HepG2 (cell line): ENCODE measurements around the gene PODXL. TPM values are rescaled to one million over a fixed set of nuclear protein-coding genes. Genes with fewer than 3 reads are reported as not detected.

Experiments used
- ATAC-seq: fragments of 200-7000 bp; cut with Tn5 transposase; 3 replicates; pipeline ENCODE4 v1.9.1; 2020; ENCODE audit warnings: mild to moderate bottlenecking, moderate library complexity
- BruUV-seq: library from RNA; stranded (reverse); fragments of 400-500 nt; replicated peaks from 2 replicates; lab custom pipeline; 2021; lab: Mats Ljungman, UMichigan
- CTCF ChIA-PET: fragments of 300-600 bp; formaldehyde crosslinking; extraction: SDS; loops from one replicate; lab custom pipeline; 2021; ENCODE audit warnings: low total read pairs, inconsistent platforms, low intra/inter-chr PET ratio; lab: Yijun Ruan, JAX
- POLR2A ChIA-PET: fragments of 350-600 bp; sonication (Branson Sonifier 250); formaldehyde crosslinking; loops from one replicate; lab custom pipeline; 2020; ENCODE audit warnings: antibody characterized with exemption, inconsistent platforms; lab: Yijun Ruan, JAX
- DNase-seq: peaks from one replicate; pipeline ENCODE4 v3.0.0-alpha.2; 2015; ENCODE audit warnings: low spot score
- FAIRE-seq: peaks from 3 replicates; lab custom pipeline; 2011; peaks lifted over from hg19 to GRCh38; lab: Jason Lieb, UNC
- H2AFZ ChIP-seq: one replicate; pipeline ENCODE4 v1.6.1; 2011; ENCODE audit warnings: low read length, inconsistent platforms
- H3K27ac ChIP-seq: fragments of 300-600 bp; 3 replicates; pipeline ENCODE4 v1.8.0; 2011; ENCODE audit warnings: mixed run types, mild to moderate bottlenecking, mixed read lengths, low read length, inconsistent platforms; ENCODE audit not compliant: insufficient read depth; ENCODE audit errors: extremely low read length
- H3K27me3 ChIP-seq, 2 experiments: fragments of 200-600 bp in 1 of 2; 2 replicates in 1 of 2; 3 replicates in 1 of 2; pipeline versions ENCODE4 v1.6.0 to v1.8.0; 2011; ENCODE audit warnings: low read length in 2 of 2, mild to moderate bottlenecking in 2 of 2, moderate library complexity in 2 of 2, inconsistent platforms in 1 of 2; ENCODE audit not compliant: insufficient read depth in 2 of 2, control insufficient read depth in 1 of 2
- H3K36me3 ChIP-seq, 2 experiments: fragments of 200-600 bp in 1 of 2; replicated peaks in 1 of 2; 2 replicates in 1 of 2; 3 replicates in 1 of 2; pipeline versions ENCODE4 v1.5.1 to v1.8.0; 2011; ENCODE audit warnings: low read length in 2 of 2, inconsistent platforms in 1 of 2; ENCODE audit not compliant: insufficient read depth in 2 of 2, control insufficient read depth in 1 of 2
- H3K4me1 ChIP-seq: 2 replicates; pipeline ENCODE4 v1.5.1; 2012; ENCODE audit warnings: low read length, inconsistent platforms; ENCODE audit not compliant: insufficient read depth
- H3K4me2 ChIP-seq: 2 replicates; pipeline ENCODE4 v1.6.0; 2011; ENCODE audit warnings: low read depth, low read length, inconsistent platforms
- H3K4me3 ChIP-seq, 3 experiments: fragments of 200-600 bp in 1 of 3; sonication (generic), shearing (Covaris generic) in 1 of 3; replicated peaks in 1 of 3; 2 replicates each; pipeline ENCODE4 v1.5.1; 2011 to 2016; ENCODE audit warnings: low read length in 3 of 3, inconsistent platforms in 2 of 3, low read depth in 2 of 3, mild to moderate bottlenecking in 2 of 3, control low read depth in 1 of 3, mixed read lengths in 1 of 3; ENCODE audit not compliant: insufficient read depth in 1 of 3
- H3K79me2 ChIP-seq: one replicate; pipeline ENCODE4 v1.6.1; 2011; ENCODE audit warnings: low read length, inconsistent platforms; ENCODE audit not compliant: insufficient read depth
- H3K9ac ChIP-seq: 2 replicates; pipeline ENCODE4 v1.6.0; 2011; ENCODE audit warnings: mild to moderate bottlenecking, low read depth, low read length, inconsistent platforms; ENCODE audit not compliant: insufficient read depth
- H3K9me3 ChIP-seq: 2 replicates; pipeline ENCODE4 v1.5.1; 2012; ENCODE audit warnings: mild to moderate bottlenecking, low read length
- H4K20me1 ChIP-seq: 2 replicates; pipeline ENCODE4 v1.6.0; 2011; ENCODE audit warnings: inconsistent platforms, mild to moderate bottlenecking, low read length, moderate library complexity; ENCODE audit not compliant: insufficient read depth
- CREB1 ChIP-seq, 2 experiments: fragments of 450-650 bp in 1 of 2; IDR thresholded peaks; 2 replicates each; pipeline ENCODE4 v1.6.1; 2016 to 2017; ENCODE audit warnings: control low read depth in 1 of 2, mild to moderate bottlenecking in 1 of 2, missing compliant biosample characterization in 1 of 2, missing genetic modification characterization in 1 of 2
- HCFC1 ChIP-seq: fragments of 150-350 bp; IDR thresholded peaks from 2 replicates; pipeline ENCODE4 v1.6.1; 2014; ENCODE audit warnings: low read depth, low read length
- PTBP1 ChIP-seq: fragments of 200-400 bp; formaldehyde crosslinking; IDR thresholded peaks from 2 replicates; pipeline ENCODE4 v1.6.1; 2018; ENCODE audit warnings: low read length, low read depth; ENCODE audit not compliant: poor library complexity, severe bottlenecking
- SIX4 ChIP-seq: sonication (generic); formaldehyde crosslinking; IDR thresholded peaks from 2 replicates; pipeline ENCODE4 v1.4.0; 2020; ENCODE audit warnings: missing genetic modification reagents
- TRAFD1 ChIP-seq: sonication (generic); formaldehyde crosslinking; IDR thresholded peaks from 2 replicates; pipeline ENCODE4 v1.5.1; 2020; ENCODE audit warnings: missing genetic modification reagents, mild to moderate bottlenecking, borderline replicate concordance
- ZBTB7A ChIP-seq: sonication (generic); formaldehyde crosslinking; IDR thresholded peaks from 2 replicates; pipeline ENCODE4 v1.8.0; 2022; ENCODE audit warnings: mild to moderate bottlenecking, missing genetic modification reagents
- ZEB1 ChIP-seq: IDR thresholded peaks from 2 replicates; pipeline ENCODE4 v1.6.1; 2012; ENCODE audit warnings: mild to moderate bottlenecking, low read depth, inconsistent platforms; ENCODE audit not compliant: insufficient replicate concordance
- ZFP36L1 ChIP-seq: sonication (generic); formaldehyde crosslinking; IDR thresholded peaks from 2 replicates; pipeline ENCODE4 v1.8.0; 2022; ENCODE audit warnings: mild to moderate bottlenecking, missing genetic modification reagents, moderate library complexity
- ZNF350 ChIP-seq: sonication (generic); formaldehyde crosslinking; IDR thresholded peaks from 2 replicates; pipeline ENCODE4 v1.4.0; 2020; ENCODE audit warnings: mild to moderate bottlenecking, low read depth, missing genetic modification reagents, borderline replicate concordance
- WGBS: methylation state at CpG from one replicate; pipeline ENCODE4 v1.1.6; 2017; ENCODE audit warnings: low lambda C conversion rate; 5-methylcytosine and 5-hydroxymethylcytosine counted together
- in situ Hi-C: cut with HindIII; loops from 2 replicates; pipeline ENCODE4 v1.10.0; 2017; ENCODE audit warnings: low pct_unique_long_range_greater_than_20kb; ENCODE audit not compliant: extremely low pct_ligation_motif_present
- intact Hi-C: fragments of 100-400 bp; cut with micrococcal nuclease; formaldehyde crosslinking; loops from one replicate; pipeline ENCODE4 v1.10.0; 2022; ENCODE audit not compliant: unreplicated experiment
- polyA plus RNA-seq, 8 experiments: library from polyadenylated mRNA; depleted of rRNA in 3 of 8; stranded (reverse) in 7 of 8; unstranded in 1 of 8; fragments of >200 nt; fragmentation: Illumina TruSeq in 4 of 8; extraction: Trizol in 4 of 8; gene quantifications; 2 replicates each; pipeline versions ENCODE4 v1.2.1 to v1.2.3, GENCODE V29; 2011 to 2016; ENCODE audit warnings: low read depth in 4 of 8, missing spikeins in 1 of 8, mixed read lengths in 1 of 8; ENCODE audit not compliant: insufficient read depth in 1 of 8
- total RNA-seq, 5 experiments: library from RNA; depleted of rRNA; stranded (reverse); fragments of >200 nt; fragmentation: Illumina TruSeq; extraction: Trizol; gene quantifications; 2 replicates each; pipeline ENCODE4 v1.2.3, GENCODE V29; 2016; ENCODE audit warnings: low read depth in 1 of 5
- TF ChIP-seq, protein P1 (sequence below): sonication (generic); formaldehyde crosslinking; IDR thresholded peaks from 2 replicates; pipeline ENCODE4 v1.4.0; 2020; ENCODE audit warnings: missing genetic modification reagents
- TF ChIP-seq, protein P2 (sequence below): sonication (generic); formaldehyde crosslinking; IDR thresholded peaks from 2 replicates; pipeline ENCODE4 v1.8.1; 2023; ENCODE audit warnings: missing genetic modification reagents, inconsistent platforms, borderline replicate concordance

The PODXL gene
- total and polyA plus RNA-seq, 2 of the 13 experiments (the other 11 are each of a cell fraction or from before 2014, with no cell fraction given): 0.22 to 0.54 TPM

- TF ChIP-seq, protein P1, sequence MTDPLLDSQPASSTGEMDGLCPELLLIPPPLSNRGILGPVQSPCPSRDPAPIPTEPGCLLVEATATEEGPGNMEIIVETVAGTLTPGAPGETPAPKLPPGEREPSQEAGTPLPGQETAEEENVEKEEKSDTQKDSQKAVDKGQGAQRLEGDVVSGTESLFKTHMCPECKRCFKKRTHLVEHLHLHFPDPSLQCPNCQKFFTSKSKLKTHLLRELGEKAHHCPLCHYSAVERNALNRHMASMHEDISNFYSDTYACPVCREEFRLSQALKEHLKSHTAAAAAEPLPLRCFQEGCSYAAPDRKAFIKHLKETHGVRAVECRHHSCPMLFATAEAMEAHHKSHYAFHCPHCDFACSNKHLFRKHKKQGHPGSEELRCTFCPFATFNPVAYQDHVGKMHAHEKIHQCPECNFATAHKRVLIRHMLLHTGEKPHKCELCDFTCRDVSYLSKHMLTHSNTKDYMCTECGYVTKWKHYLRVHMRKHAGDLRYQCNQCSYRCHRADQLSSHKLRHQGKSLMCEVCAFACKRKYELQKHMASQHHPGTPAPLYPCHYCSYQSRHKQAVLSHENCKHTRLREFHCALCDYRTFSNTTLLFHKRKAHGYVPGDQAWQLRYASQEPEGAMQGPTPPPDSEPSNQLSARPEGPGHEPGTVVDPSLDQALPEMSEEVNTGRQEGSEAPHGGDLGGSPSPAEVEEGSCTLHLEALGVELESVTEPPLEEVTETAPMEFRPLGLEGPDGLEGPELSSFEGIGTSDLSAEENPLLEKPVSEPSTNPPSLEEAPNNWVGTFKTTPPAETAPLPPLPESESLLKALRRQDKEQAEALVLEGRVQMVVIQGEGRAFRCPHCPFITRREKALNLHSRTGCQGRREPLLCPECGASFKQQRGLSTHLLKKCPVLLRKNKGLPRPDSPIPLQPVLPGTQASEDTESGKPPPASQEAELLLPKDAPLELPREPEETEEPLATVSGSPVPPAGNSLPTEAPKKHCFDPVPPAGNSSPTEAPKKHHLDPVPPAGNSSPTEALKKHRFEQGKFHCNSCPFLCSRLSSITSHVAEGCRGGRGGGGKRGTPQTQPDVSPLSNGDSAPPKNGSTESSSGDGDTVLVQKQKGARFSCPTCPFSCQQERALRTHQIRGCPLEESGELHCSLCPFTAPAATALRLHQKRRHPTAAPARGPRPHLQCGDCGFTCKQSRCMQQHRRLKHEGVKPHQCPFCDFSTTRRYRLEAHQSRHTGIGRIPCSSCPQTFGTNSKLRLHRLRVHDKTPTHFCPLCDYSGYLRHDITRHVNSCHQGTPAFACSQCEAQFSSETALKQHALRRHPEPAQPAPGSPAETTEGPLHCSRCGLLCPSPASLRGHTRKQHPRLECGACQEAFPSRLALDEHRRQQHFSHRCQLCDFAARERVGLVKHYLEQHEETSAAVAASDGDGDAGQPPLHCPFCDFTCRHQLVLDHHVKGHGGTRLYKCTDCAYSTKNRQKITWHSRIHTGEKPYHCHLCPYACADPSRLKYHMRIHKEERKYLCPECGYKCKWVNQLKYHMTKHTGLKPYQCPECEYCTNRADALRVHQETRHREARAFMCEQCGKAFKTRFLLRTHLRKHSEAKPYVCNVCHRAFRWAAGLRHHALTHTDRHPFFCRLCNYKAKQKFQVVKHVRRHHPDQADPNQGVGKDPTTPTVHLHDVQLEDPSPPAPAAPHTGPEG (CRISPR knock-in tag): no peak
- TF ChIP-seq ZNF350 (CRISPR knock-in tag): no peak
- no peak for TF ChIP-seq ZEB1
These were observed 6.5 kb upstream of the PODXL start (continued) for GRCh38 chr7:131562941-131563340.

- ChIA-PET POLR2A (no interaction called here), CTCF (no interaction called here)
- in situ Hi-C loops: no loop called here
- Histone ChIP-seq H3K27ac (no peak overlapping the region), H3K9me3 (no peaks in the 10 kb centered on the region), H3K4me1 (peaks cover 13% of the 10 kb centered on the region), H3K4me3 (no peak overlapping the region), H3K9ac (no peak overlapping the region), H2AFZ (no peak overlapping the region), H3K79me2 (no peaks in the 10 kb centered on the region), H3K36me3 (no peaks in the 10 kb centered on the region), H3K27me3 (peaks cover 8 to 44% of the 10 kb centered on the region in 2 experiments), H3K4me2 (no peak overlapping the region), H4K20me1 (no peaks in the 10 kb centered on the region)
- intact Hi-C loops: no loop called here
- ATAC-seq: no peak
- no peak for DNase-seq
- 10% methylated on average over 2 of the region's 2 CpGs for WGBS
- BruUV-seq: no TSS peak
- FAIRE-seq: no peak
- TF ChIP-seq, protein P2, sequence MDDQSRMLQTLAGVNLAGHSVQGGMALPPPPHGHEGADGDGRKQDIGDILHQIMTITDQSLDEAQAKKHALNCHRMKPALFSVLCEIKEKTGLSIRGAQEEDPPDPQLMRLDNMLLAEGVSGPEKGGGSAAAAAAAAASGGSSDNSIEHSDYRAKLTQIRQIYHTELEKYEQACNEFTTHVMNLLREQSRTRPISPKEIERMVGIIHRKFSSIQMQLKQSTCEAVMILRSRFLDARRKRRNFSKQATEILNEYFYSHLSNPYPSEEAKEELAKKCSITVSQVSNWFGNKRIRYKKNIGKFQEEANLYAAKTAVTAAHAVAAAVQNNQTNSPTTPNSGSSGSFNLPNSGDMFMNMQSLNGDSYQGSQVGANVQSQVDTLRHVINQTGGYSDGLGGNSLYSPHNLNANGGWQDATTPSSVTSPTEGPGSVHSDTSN (CRISPR knock-in tag): no peak
- TF ChIP-seq ZFP36L1 (CRISPR knock-in tag): no peak
- TF ChIP-seq SIX4 (CRISPR knock-in tag): no peak
- no peak for TF ChIP-seq HCFC1
- no peak for TF ChIP-seq ZBTB7A (CRISPR knock-in tag)
- no peak for TF ChIP-seq TRAFD1 (CRISPR knock-in tag)
- no peak for TF ChIP-seq CREB1 (IDR thresholded peaks at IDR 0.05)
- TF ChIP-seq CREB1 (CRISPR knock-in tag; IDR thresholded peaks at IDR 0.05): no peak
- no peak for TF ChIP-seq PTBP1
These were observed 3.6 kb upstream of the PODXL start for GRCh38 chr7:131560061-131560460.
